Fibroblast of lung (primary cell): ENCODE data around the gene TESK2.

Experiments used
- CTCF ChIP-seq, 2 donors: IDR thresholded peaks in 1 of 2; conservative IDR thresholded peaks in 1 of 2; 1 replicate in 1 of 2; 2 replicates in 1 of 2; pipeline ENCODE4 v1.5.1; 2011 to 2012; ENCODE audit warnings: low read length in 2 of 2, control low read depth in 1 of 2, inconsistent platforms in 1 of 2, low read depth in 1 of 2, mild to moderate bottlenecking in 1 of 2
- EZH2 ChIP-seq: IDR thresholded peaks from 2 replicates; pipeline ENCODE4 v1.5.1; 2012; ENCODE audit warnings: low read length, control low read depth, mild to moderate bottlenecking; ENCODE audit errors: missing control alignments

- no peak for TF ChIP-seq CTCF (conservative IDR thresholded peaks at IDR 0.05 in 1 of 2, IDR thresholded peaks at IDR 0.05 in 1 of 2; ENCODE audit: low read depth in 1 of 2, low read length in 2 of 2)
- TF ChIP-seq EZH2: no peak
Observed at GRCh38 chr1:45409276-45409675, 81.7 kb downstream of the TESK2 start.
